NCI-H82 (cell line): ENCODE measurements around the gene COL4A2.

Source experiments
- DNase-seq: peaks from one replicate; lab custom pipeline; 2025; lab: John Stamatoyannopoulos, UW

COL4A2 gene

DNA sequence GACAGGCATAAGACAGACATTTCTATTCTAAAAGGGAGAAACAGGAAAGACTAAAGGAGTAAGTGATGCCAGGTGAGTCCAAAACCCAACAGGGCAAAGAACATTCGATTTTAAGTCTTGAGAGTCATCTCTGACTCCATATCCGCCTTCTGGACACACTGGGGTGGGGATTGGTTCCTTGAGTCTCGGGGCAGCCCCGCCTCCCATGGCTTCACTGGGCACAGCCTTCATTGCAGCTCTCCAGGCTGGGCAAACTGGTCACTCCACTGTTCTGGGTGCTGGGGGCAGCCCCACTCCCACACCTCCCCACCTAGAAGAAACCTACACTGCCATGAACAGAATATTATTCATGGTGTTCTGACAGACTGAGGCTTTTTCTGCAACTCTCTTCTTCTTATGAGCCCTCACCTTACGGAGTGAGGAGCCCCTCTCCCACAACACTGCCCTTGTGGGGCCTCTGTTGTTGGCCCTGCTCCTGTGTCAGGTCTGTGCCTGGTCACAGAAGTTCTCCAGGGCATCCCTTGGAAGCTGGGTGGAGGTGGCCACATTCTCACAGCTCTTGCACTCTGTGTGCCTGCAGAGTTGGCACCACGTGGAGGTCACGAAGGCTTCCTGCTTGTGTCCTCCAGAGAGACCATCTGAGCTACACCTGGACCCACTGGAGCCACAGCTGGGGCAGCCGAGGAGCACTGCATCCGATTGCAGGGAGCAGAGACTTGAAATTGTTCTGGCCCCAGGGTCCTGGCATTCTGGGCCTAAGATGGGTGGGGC, 95.4 kb downstream of the COL4A2 start:
- DNase-seq: no peak

- no peak for DNase-seq
These were observed 96.2 kb downstream of the COL4A2 start for GRCh38 chr13:110403315-110403714.

DNA sequence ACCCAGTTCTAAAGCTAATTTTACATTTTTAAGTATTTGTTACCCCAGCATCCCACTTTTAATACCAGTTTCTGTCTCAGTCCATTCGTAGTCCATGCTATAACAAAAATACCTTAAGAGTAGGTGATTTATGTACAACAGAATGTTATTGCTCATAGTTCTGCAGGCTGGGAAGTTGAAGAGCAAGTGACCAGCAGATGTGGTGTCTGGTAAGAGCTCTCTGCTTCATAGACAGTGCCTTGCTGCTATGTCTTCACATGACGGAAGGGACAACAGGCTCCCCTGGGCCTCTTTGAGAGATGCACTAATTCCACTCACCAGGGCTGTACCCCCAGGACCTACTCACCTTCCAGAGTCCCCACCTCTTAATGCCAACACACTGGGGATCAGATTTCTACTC, 96.6 kb downstream of the COL4A2 start:
- DNase-seq: no peak

- no peak for DNase-seq
These were observed 97.2 kb downstream of the COL4A2 start for GRCh38 chr13:110404321-110404720.

GRCh38 chr13:110405597-110406450, 98.7 kb downstream of the COL4A2 start:
- DNase-seq: no peak

- DNase-seq: no peak
These were observed 99.9 kb downstream of the COL4A2 start for GRCh38 chr13:110407021-110407420.

DNA sequence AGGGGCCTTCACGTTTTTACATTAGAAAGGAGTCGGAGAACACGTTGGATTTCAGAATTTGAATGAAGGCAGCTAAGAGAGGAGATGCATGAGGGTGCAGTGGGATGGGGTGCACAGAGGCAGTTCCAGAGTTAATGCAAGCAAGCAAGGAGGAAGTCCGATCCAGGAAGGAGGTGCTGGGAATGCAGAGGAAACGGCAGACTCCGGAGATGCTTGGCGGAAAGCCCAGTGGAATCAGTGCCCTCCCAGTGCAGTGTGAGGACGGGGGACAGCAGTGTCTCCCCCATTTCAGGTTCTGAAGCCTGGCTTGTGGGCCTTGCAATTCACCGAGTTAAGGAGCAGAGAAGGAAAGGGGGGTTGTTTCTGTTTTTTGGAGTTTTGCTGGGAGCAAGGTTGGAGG, 100.4 kb downstream of the COL4A2 start:
- no peak for DNase-seq

- no peak for DNase-seq
These were observed 101.2 kb downstream of the COL4A2 start for GRCh38 chr13:110408286-110408685.

DNA sequence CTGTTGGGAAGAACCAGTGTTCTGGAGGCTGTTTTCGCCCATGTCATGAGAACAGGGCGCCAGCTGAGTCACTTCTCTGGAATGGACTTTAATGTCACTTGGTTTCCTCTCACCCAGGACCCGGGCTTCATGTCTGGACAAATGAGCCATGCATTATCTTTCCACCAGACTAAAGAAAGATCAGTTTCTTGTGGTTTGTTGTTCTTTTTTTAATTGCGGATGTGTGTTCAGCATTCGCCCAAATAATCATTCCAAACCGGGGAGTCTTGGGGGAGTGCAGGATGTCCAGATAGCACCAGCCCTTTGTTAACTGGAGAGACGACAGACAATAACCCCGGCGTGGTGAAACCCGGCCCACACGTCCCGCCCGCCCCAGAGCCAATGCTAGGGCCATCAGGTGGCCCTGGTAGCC, 102.5 kb downstream of the COL4A2 start:
- no peak for DNase-seq

DNA sequence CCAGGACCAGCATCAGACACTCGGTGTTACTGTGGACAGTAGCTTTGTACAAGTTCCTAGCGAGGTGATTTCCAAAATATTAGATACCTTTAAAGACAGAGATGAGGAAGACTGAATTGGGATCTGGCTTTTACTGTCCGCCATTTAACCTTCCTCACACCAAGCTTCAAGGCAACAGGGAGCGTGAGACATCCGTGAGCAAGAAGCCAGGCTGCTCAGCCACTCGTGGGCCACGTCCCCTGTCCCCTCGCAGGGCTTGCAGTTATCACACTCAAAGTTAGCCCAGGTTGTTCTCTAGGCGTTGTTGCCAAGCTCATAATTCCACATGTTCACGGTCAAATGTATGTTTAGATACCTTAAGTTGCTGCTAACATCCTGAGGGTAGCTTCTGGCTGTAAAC, 102.9 kb downstream of the COL4A2 start:
- DNase-seq: no peak

GRCh38 chr13:110410936-110411687, 104.0 kb downstream of the COL4A2 start:
- no peak for DNase-seq

DNA sequence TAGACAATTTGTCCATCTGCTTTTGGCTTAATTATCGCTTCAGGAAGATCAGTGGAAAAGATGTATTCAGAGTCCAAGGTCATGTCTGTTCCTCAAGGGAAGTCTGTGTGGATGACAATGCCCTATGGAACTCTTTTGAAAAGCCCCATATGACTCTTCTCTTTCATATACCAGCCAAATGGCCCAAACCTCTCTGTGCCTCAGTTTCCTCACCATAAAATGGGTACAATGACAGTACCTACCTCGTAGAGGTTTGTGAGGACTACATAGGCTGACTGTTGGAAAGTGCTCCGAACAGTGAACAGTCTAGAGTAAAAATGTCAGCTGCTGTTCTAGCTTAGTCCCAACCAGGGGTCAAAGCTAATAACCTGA, 104.6 kb downstream of the COL4A2 start:
- no peak for DNase-seq

GRCh38 chr13:110412132-110412914, 105.2 kb downstream of the COL4A2 start:
- DNase-seq: peak; percentile 74

DNA sequence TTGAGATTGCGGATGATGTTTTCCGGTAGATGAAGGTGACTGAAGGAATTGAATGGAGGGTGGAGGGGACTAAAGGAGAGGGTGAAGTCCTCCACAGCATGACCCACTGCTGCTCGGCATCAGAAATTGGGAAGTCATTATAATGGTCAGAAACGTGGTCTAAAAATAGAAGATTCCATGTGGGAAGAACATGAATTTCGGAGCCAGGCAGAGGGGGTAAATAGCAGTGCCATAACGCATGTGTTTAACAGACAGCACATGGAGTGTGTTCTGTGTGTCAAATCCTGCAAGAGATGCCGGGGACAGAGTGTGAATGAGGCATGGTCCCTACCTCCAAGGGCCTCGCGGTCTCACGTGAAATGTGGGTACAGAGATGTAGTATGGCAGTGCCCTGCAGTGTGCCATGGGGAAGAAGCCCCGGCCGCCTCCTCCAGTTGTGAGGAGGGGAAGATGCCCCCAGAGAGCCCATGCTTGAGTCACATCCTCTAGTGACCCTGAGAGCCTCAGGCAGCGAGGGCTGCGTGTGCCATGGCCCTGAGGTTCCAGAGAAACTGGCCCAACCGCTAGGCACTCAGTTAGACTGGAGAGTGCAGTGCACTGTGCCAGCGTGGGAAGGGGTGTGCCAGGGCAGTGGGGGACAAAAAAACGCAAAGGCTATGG, 106.1 kb downstream of the COL4A2 start:
- DNase-seq: no peak

GRCh38 chr13:110413676-110414040, 106.6 kb downstream of the COL4A2 start:
- no peak for DNase-seq

DNA sequence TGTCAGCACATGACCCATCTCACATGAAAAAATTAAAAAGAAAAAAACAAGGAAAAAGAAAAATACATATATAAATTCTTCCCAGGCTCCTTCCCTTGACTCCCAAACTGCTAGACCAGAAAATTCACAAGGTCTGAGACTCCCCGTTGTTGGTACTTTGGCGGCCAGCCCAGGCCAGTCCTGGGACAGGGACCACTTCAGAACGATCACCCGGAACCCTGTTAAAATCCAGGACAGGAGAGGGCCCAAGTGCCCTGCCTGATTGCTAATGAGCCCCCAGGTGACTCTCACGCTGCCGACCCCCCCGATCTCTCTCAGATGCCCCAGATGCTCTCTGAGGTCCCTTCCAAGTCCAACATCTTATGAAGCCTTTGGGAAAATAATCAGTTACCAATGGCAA, 107.2 kb downstream of the COL4A2 start:
- DNase-seq: no peak

DNA sequence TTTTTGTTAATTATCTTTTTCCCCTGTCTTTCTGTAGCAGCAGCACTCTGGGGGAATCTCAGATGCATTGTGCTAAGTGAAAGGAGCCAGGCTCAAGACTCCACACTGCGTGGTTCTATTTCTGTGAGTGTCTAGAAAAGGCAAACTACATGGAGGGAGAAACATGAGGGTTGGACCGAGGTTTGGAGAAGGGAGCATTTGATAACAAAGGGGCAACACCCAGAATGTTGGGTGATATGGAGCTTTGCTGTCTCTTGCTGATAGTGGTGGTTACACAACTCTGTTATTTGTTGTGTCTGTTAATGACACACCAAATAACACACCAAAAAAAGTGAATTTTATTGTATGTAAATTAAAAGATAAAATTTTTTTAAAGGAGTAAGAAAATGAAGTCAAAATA, 107.8 kb downstream of the COL4A2 start:
- DNase-seq: no peak

GRCh38 chr13:110415669-110416068, 108.6 kb downstream of the COL4A2 start:
- peak; percentile 23 for DNase-seq

DNA sequence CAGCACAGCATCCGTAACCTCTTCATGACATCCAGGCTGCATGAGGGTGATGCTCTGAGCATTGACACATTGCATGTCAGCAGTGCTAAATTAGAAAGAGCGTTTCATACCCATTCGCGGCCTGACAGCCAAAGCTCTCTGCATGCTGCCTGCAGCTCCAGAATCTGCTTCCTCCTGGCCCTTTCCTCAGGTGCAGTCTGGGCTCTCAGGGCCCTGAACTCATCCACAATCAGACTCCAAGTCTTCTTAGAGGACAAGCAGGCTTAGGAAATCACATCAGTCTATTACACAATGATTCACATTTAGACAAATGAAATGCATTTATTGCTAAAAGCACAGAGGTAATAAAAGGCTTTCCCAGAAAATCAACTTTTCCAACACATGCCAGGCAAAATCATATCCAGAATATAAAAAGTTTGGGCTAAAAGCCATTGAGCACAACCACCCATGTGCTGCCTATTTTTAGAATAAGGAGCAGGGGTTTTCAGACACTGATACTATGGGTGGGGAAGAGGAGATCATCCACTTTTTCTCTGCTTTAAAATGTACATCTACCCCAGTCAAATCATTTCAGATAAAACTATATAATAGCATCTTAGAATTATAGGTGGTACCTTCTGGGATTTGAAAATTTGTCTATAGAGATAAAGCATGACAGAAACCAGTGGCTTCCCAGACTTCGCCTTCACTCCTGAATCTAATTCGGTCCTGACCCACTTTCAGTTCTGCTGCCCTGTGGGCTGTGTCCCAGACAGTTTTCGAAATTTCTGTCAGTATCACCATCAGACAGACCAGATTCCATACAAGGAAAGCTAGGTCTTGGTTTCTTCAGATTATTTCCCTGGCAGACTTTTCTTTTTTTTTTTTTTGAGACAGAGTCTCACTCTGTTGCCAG, 109.3 kb downstream of the COL4A2 start:
- DNase-seq: no peak

DNA sequence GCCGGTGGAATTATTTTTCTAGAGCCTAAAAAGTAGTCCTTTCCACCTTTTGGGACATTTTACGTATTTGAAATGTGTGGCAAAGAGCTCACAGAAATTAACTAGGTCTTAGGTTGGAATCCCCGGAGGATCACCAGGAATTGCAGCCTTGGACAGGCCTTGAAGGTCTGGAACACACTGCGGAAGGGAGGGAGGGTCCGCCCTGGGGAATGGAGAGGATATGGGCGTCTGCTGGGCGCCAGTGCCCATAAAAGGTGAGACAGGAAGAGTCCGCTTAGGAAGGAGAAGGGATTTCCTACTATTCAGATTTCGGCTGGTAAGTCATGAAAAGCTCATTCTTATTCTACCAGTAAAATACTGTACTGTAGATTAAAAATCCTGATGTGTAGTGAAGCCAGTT, 111.9 kb downstream of the COL4A2 start:
- DNase-seq: no peak
